Fibroblast of skin of back (primary cell): ENCODE results near the gene CDH23.

Experiments used
- DNase-seq: peaks from one replicate; pipeline ENCODE4 v3.0.0-alpha.2; 2013

Gene CDH23

DNA sequence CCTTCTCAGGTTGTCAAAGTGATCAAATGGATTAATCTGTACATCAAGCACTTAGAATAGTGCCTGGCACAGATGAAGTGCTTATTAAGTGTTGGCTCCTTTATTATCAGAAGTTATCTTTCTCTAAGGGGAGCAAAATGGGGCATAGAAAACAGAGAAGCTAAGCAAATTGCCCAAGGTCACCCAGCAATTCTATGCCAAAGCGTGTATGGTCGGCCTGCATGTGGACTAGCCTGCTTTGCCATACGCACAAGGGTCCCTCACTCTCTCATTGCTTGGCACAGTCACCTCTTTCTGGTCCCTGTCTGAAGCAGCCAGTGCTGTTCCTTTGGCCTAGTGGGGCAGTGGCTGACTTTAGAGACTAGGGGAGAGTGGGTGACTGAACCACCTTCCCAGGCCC is 45.3 kb downstream of the CDH23 start:
- DNase-seq: no peak

DNA sequence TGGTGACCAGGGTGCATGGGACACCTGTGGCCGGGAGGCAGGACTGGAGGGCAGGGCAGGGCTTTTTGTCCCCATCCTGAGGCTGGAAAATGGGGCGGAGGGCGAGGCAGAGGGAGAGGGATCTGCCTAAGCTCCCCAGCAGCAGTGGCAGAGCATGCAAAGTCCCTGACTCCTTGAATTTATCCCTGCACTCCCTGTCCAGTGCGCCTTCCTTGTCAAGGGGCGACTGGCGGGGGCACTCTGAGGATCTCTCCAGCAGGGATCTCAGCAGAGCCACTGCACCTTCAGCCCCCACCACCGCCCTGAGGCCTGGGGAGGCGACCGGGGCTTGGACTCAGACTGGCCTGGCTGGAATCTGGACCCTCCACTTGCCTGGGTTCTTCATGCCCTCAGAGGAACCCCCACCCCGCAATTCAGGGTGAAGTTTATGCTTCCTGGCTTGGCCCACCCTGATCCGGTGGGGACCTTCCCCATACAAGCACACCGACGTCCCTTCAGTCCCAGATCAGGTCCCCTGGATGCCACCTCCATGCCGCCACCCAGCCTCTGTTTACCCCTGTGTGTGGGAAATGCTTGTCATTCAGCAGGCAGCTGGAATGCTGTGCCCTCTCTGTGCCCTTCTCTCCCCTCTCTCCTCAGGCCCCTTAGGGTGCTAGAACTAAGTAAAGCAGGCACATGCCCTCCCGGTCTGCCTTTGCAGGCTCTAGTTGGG is 46.3 kb downstream of the CDH23 start:
- no peak for DNase-seq

DNA sequence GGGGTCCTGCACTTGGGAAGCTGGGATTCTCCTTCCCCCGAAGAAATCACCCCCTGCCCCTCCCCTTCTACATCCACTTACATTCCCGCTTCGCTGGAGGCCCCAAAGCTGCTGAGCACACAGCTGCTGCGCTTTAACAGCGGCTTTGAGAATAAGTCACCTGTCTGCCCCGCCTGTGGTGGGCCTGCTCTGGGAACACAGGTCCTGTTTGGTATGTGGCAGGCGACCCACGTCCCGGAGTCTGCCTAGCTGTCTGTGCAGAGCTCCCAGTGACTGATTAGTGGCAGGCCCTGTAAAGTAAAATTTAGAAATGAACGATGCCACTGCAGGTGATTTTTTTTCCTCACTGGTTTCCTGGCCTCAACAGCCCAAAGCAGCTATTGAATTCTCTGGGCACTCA is 47.0 kb downstream of the CDH23 start:
- no peak for DNase-seq

DNA sequence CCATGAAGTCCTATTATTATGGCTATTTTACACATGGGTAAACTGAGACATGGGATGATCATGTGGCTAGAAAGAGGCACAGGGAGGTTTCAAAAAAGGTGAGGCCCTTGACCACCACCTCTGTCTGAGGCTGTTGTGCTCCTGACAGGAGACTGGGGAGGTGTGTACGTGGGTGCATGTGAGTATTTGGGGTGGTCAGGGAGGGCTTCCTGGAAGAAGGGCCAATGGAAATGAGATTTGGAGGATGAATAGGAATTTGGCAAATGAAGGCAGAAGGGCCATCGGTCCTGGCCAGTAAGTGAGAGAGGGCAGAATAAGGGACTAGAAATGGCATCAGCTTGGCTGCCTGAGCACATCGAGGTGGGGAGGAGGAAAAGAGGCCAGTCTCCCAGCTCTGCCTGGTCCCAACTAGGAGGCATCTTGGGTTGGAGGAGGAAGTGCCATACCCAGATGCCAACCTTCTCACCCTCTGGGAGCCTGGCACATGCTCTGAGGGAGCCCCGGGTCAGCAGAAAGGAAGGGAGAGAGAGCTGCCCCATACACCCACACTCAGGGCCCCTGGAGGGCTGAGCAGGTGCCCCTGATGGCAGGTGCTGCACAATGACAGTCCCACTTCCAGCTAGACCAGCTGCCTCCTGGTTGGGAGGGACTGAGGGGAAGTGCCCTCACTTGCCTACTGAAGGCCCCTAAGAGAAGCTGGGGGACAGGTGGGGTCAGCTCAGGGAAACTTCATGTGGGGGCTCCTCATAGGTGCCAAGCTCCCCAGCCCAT is 47.7 kb downstream of the CDH23 start:
- no peak for DNase-seq

DNA sequence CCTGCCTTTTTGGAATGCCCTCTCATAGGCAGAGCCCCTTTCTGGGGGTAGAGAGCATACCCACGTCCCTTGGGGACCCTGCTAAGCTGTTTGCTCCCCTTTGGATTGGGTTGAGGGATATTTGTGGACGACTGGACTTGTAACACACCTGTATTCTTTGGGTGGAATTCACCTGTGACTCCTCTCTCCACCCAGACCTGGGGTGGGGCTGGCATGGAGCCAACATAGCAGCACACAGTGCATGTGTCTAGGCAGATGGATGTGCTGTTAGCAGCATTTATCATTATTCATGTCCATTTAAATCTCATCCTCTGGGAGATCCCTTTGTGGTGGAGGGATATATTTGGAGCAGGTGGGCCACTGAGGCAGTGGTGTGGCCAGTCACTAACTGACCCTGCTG is 51.0 kb downstream of the CDH23 start:
- no peak for DNase-seq

DNA sequence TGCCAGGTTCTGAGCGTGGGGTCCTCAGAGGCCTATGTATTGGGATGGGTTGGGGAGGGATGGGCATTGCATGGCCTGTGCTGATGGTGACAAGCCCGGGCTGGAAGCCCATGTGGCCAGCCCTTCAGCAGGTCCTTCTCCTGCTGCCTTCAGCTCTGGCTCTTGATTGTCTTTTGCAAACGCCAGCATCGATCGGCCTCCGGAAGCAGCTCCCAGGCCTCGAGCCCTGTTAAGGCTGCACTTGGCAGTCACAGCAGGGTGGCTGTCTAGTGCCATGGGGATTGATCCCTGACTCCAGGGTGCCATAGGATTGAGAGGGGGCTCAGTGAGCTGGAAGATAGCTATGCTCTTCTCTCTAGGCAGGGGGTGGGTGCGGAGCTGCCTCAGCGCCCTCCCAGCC is 51.4 kb downstream of the CDH23 start:
- no peak for DNase-seq

DNA sequence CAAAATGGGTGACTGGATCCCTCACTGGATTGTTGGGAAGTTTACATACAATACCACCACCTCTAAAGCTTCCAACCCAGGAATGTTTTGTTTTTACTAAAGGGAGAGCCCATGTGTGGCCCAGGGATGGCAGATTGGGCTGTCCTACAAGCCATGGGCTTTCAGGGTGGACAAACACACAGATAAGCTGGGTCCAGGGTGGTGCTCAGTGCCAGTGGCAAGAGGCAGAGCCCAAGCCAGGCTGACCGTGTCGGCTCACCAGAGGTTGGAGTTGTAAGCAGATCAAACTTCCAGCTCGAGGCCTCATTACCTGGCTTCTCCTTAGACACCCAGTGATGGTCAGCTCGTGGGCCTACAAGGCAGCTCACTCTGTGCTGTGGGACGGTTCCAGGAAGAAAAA is 52.3 kb downstream of the CDH23 start:
- no peak for DNase-seq

DNA sequence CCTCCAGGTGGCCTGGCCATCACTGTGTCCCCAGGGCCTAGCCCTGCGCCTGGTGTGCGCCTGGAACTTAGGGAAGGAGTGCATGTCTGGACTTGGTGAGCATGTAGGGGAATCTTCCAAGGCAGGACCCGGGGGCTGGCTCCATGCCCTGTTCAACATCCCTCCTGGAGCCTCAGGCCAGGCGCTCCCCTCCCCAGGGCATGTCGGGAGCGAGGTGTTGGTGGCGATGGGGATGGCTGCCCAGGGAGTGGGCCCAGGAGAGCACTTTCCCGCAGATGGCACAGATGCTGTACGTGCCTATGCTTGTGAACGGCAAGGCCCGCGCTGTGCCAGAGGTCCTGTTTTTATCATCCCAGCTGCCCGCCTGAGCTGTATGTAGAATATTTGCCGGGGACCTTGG is 55.0 kb downstream of the CDH23 start:
- no peak for DNase-seq

DNA sequence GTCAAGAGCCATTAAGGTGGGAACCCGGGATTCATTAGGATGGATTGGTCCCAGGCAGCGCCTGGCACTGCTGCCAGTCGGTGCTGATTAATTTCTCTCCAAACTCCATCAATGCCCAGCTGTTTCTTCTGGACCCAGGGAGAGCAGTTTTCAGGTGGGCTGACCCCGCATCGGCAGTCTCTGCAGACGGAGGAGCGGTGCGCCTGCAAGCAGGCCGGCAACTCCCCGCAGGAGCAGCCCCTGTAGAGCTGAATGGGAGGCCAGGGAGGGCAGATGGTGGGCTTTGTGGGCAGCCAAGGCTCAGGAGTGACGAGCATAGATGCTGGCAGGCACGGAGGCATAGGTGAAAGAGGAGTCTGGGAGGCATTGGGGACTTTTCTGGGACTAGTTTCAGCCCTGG is 56.5 kb downstream of the CDH23 start:
- no peak for DNase-seq

DNA sequence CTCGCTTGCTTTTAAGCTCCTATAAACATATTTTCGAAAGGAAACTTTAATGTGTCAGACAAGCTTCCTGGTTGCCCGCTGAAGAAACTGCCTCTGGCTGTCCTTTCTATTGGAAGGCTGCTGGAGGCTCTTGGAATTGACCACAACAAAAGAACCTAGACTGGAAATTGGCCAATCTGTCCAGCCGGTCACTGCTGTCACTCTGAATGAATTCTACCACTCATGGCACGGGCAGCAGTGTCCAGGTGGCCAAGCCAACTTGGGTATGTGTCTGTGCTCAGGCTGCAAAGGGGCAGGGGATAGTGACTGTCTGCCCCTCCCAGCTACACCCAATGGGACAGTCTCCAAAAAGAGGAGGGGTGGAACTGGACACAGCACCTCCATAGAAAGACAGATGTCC is 57.6 kb downstream of the CDH23 start:
- DNase-seq: no peak

DNA sequence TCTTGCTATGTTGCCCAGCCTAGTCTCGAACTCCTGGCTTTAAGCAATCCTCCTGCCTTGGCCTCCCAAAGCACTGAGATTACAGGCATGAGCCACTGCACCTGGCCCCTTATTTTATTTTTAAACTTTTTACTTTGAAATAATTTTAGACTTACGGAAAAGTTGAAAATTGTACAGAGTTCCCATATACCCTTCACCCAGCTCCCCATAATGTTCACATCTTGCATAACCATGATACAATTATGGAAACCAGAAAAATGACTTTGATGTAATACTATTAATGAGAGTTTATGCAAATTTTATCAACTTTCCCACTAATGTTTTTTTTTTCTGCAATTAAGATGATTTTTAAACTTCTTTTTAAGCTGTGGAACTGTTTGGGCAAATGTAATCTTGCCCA is 58.3 kb downstream of the CDH23 start:
- no peak for DNase-seq

DNA sequence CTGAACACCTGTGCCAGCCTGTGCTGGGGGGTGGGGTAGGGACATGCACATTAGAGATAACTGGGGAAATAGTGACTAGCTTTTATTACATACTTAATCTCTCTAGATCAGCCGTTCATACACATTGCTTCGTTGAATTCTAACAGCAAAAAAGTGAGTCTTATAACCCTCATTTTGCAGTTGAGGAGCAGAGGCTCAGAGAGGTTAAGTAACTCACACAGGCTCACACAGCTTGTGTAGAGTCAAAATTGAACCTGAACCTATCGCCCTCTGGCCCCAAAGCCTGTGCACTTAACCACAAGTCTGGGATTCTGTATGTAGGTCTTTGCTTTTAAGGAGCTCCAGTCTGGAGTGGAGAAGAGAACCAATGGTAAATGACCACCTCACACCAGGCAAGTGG is 59.9 kb downstream of the CDH23 start:
- no peak for DNase-seq

DNA sequence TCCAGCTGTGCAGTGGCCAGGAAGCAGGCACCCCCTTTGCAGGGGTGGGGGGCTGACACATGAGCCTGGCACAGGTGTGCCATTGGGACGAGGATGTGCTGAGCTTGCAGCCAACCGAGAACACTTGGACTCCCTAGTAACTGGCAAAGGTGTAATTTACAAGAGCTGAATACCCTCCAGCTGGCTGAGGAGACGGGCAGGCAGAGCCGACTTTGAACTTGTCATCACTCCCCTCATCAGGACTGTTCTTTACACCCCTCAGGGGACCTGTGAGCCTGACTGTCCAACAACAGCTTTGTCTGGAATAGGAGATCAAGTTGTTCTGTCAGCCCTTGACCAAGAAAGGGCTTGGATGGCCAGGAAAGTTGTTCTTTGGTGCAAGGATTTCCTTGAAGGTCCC is 61.2 kb downstream of the CDH23 start:
- no peak for DNase-seq

DNA sequence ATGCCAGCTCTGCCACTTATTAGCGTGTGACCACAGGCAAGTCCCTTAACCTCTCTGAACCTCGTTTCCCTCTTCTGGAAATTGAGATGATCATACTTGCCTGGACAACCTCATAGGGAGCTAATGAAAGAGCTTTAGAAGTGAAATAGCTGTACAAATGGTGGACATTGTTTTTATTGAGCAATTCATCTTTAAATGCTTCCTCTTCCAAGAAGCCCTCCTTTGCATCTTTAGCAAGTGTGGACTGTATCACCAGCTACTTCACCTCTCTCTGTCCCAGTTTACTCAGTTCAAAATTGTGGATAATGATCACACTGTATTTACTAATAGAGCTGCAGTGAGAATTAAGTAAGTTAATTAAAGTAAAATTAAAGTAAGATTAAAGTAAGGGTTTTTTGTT is 61.7 kb downstream of the CDH23 start:
- DNase-seq: no peak

DNA sequence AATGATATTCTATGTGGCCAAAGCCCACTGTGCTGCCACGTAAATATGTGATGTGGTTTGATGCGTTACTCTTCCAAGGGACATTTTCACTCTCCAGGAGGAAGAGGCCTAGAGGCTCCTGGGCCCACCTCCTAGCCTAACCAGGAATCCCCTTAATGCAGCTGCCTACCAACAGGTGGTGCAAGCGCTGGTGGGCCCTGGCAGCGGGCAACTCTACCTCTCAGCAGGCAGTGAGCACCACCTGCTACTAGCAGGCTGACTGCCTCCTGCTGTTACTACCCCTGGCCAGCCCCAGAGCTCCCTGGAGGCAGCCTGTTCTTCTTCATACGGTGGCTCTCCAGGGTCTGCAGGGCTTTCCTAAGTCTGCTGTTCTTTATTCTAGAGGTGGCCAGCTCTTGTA is 62.8 kb downstream of the CDH23 start:
- no peak for DNase-seq

DNA sequence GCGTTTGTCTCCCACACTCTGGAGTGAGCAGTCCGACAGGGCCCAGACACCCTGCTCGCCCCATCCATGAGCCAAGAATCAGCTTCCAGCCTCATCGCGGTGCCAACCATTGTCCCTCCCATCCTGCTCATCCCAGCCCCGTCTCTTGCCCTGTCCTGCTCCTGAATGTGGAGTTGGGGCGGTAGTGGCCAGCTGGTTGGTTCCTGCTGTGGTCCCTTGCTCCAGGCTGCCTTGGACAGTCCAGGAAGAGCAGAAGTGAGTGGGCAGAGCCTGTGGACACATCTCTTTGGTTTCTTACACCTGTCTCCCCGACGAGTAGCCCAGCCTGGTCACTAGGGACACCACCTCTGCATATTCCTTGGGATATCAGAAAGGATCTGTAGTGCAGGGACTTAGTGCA is 63.9 kb downstream of the CDH23 start:
- no peak for DNase-seq

DNA sequence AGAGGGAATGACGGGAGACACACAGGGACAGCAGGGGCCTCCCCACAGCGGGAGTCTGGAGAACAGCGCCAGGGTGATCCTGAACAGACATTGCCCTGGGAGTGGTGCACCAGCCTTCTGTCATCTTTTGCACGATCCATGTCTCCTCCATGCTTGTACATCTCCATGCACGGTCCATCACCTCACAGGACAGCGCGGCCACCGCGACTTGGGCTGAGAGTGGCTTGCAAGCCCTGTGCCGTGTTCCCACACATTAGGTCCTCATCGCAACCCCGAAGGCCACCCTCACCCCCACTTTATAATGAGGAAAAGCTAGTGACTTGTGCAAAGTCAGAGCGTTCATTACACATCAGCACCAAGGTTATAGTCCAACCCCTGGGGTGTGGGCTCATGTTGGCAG is 64.7 kb downstream of the CDH23 start:
- no peak for DNase-seq

DNA sequence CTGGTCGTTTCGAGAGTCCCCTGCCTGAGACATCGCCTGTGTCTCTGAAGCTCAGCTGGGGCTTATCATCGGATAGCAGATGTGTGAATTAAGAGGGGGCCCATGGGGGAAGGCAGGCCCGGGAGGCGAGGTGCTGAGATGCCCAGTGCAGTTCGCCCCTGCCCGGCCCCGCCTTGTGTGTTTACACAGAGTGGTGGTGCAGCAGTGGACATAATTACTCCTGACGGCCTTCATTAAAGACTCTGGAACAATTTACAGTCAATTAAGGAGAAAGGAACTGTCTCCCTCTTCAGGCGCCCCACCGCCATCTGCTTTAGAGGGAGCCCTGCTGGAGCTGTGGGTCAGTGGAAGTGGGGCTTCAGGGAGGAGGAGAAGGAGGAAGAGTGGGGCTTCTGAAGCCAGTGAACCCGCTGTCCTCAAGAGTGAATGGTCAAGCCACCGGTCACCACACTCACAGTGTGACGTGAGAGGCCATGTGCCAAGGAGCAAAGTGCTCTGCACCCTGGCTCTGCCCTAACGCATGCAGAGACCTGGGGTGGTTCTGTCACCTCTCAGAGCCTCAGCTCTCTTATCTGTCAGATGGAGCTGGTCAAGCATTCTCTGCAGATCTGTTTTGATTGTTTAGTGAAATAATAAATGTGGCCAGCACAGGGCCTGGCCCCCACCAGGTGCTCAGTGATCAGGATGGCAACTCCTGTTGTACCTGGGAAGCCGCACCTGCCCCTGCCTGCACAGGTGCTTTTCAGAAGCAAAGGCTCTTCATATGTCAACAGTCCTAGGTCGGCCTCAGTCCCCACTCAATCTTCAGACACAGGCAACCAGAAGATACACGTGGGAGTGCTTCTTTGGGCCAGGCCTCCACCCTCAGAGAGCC is 65.6 kb downstream of the CDH23 start:
- DNase-seq: no peak

DNA sequence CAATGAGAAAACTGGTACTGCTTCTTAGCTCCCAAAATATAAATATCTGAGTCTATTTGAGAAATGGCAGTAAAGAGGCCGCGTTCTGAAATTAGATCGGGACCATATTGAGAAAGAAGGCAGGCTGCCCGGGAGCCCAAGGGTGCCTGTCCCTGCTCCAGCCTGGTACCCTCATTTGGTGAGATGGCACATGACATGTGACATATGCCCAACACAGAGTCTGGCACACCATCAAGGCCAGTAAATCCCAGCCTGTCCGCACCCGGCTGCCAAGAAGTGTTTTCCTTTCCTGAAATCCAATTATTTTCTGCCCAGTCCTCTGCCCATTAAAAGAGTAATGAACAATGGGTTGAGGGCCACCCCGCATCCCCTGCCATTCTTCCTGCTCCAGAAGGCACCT is 66.4 kb downstream of the CDH23 start:
- DNase-seq: no peak

DNA sequence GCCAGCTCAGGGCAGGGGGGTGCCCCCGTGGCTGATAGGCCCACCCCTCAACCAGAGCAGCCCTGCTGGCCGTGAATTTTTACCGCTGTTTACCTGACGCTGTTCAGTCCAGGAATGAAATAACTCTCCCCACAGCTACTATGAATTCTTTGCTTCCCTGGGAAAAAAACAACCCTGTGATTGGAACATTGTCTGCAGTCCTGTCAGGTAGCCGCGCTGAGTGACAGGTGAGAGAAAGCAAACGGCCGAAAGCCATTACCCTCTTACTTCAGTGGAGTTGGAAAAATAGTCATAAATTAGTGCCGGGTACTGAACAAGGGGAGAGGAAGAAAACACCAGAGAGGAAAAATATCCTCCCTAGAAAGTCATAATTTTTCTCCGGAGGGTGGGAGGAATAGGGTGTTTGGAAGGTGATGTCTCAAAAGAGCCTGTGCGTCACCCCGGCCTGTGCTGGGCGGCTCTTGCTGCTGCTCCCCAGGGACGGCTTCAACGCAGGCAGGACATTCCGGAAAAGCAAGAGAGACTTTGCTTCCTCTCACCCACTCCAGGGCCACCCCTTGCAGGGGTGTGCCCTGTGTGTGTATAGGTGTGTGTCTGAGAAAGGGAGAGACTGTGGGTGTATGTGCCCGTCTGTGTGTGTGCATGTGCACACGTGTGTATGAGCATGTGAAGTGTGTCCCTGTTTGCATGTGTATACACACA is 69.0 kb downstream of the CDH23 start:
- DNase-seq: no peak

DNA sequence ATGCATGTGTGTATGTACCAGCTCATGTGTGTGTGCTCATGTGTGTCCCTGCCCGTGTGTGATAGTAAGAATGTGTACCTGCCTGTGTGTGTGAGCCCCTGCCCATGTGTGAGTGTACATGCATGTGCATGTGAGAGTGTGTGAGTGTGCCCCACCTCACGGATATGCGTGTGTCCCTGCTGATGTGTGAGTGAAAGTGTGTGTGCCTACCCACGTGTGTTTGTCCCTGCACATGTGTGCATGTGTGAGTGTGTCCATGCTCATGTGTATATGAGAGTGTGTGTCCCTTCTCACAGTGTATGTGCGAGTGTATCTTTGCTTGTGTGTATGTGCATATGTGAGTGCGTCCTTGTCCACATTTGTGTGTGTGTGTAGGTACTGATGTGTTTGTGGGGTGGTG is 69.6 kb downstream of the CDH23 start:
- no peak for DNase-seq

DNA sequence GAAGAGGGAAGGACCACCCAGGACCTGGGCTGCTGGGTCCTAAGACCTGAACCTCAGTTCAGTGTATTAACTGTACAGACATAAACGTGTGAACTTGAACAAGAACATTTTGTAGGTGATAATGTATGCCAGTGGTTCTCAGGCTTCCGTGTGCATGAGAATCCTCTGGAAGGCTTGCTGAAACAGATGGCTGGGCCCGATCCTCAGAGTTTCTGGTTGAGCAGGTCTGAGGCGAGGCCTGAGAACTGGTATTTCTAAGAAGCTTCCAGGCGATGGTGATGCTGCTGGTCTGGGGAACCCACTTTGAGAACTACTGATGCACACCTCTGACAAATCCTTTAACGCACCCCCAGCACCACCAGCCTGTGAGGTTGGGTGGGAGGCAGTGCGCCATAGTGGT is 70.4 kb downstream of the CDH23 start:
- no peak for DNase-seq
